OCI-LY7 (cell line): ENCODE data around the gene PKD1L1. TPM values are rescaled to one million over a fixed set of nuclear protein-coding genes. Genes with fewer than 3 reads are reported as not detected.
A peak's percentile ranks its signal among the peaks of the same experiment; 100 is the strongest.

ENCODE experiments used
- BruUV-seq: library from RNA; stranded (reverse); fragments of 400-500 nt; replicated peaks from 2 replicates; lab custom pipeline; 2021; lab: Mats Ljungman, UMichigan
- CTCF ChIA-PET: fragments of 300-600 bp; sonication (Branson Sonifier 250); formaldehyde crosslinking; loops from one replicate; lab custom pipeline; 2022; ENCODE audit warnings: antibody characterized with exemption; ENCODE audit not compliant: unreplicated experiment; lab: Charles Lee
- POLR2A ChIA-PET: fragments of 300-600 bp; sonication (Branson Sonifier 250); formaldehyde crosslinking; loops from one replicate; lab custom pipeline; 2022; ENCODE audit warnings: antibody characterized with exemption; lab: Charles Lee
- DNase-seq: peaks from one replicate; pipeline ENCODE4 v3.0.0-alpha.2; 2015; ENCODE audit warnings: low spot score
- H2AFZ ChIP-seq: fragments of 200-600 bp; sonication (generic), shearing (Covaris generic); 2 replicates; pipeline ENCODE4 v1.6.1; 2014; ENCODE audit warnings: mild to moderate bottlenecking, antibody characterized with exemption, low read length, moderate library complexity
- H3K27ac ChIP-seq: fragments of 200-600 bp; sonication (generic); 2 replicates; pipeline ENCODE4 v1.5.1; 2014; ENCODE audit warnings: mixed run types, low read depth, mild to moderate bottlenecking, moderate library complexity, low read length, inconsistent platforms; ENCODE audit not compliant: poor library complexity, severe bottlenecking
- H3K36me3 ChIP-seq: fragments of 200-600 bp; sonication (generic); 2 replicates; pipeline ENCODE4 v1.6.1; 2014; ENCODE audit warnings: mild to moderate bottlenecking, antibody characterized with exemption, low read length, moderate library complexity, mixed read lengths; ENCODE audit not compliant: insufficient read depth
- H3K4me1 ChIP-seq: fragments of 200-600 bp; sonication (generic); 2 replicates; pipeline ENCODE4 v1.5.1; 2014; ENCODE audit warnings: mild to moderate bottlenecking, low read length; ENCODE audit not compliant: insufficient read depth, poor library complexity, severe bottlenecking
- H3K4me2 ChIP-seq: fragments of 200-600 bp; sonication (generic); 2 replicates; pipeline ENCODE4 v1.6.1; 2014; ENCODE audit warnings: mild to moderate bottlenecking, low read length
- H3K4me3 ChIP-seq: fragments of 200-600 bp; sonication (generic); 2 replicates; pipeline ENCODE4 v1.5.1; 2014; ENCODE audit warnings: mild to moderate bottlenecking, low read depth, low read length; ENCODE audit not compliant: poor library complexity, severe bottlenecking
- H3K79me2 ChIP-seq: fragments of 200-600 bp; sonication (generic); 2 replicates; pipeline ENCODE4 v1.6.1; 2016; ENCODE audit warnings: low read depth, mild to moderate bottlenecking, low read length, moderate library complexity, mixed read lengths; ENCODE audit not compliant: insufficient read depth
- H3K9me2 ChIP-seq: fragments of 200-600 bp; sonication (generic); 2 replicates; pipeline ENCODE4 v1.6.1; 2016; ENCODE audit warnings: mild to moderate bottlenecking, low read length, mixed read lengths; ENCODE audit not compliant: insufficient read depth
- H3K9me3 ChIP-seq: fragments of 200-600 bp; sonication (generic); 2 replicates; pipeline ENCODE4 v1.6.1; 2014; ENCODE audit warnings: mild to moderate bottlenecking, mixed run types, low read length, mixed read lengths
- H4K20me1 ChIP-seq: fragments of 200-600 bp; sonication (generic); 2 replicates; pipeline ENCODE4 v1.6.1; 2014; ENCODE audit warnings: mild to moderate bottlenecking, antibody characterized with exemption, low read length, moderate library complexity, mixed read lengths; ENCODE audit not compliant: insufficient read depth
- CTCF ChIP-seq: fragments of 200-600 bp; sonication (generic); conservative IDR thresholded peaks from 2 replicates; pipeline ENCODE4 v1.5.1; 2014; ENCODE audit warnings: mild to moderate bottlenecking, antibody characterized with exemption, low read length, moderate library complexity, mixed read lengths
- EZH2phosphoT487 ChIP-seq: fragments of 200-600 bp; sonication (generic); IDR thresholded peaks from 2 replicates; pipeline ENCODE4 v1.6.1; 2018; ENCODE audit warnings: low read depth, borderline replicate concordance, mild to moderate bottlenecking, mixed run types, antibody characterized with exemption, low read length, moderate library complexity, mixed read lengths
- intact Hi-C: fragments of 100-400 bp; cut with micrococcal nuclease; formaldehyde crosslinking; loops from one replicate; pipeline ENCODE4 v1.10.0; 2022; ENCODE audit not compliant: unreplicated experiment
- total RNA-seq, 2 experiments: library from RNA; depleted of rRNA in 1 of 2; stranded (reverse); fragments of >200 nt in 1 of 2; shearing (Covaris generic) in 1 of 2; gene quantifications; 2 replicates each; pipeline ENCODE4 v1.2.3, GENCODE V29; 2014 to 2022

The PKD1L1 gene
- total RNA-seq, 2 experiments from 2014 or later, result 0.19 to 0.63 TPM

- CTCF ChIA-PET, result interaction anchor here (0.7 kb wide), 1 partner anchor 309 kb away, joined by 6 read pairs; no protein-coding TSS in a partner anchor
- no TSS peak for BruUV-seq
- no peak for DNase-seq
- H4K20me1 ChIP-seq, result no peaks in the 10 kb centered on the region
- POLR2A ChIA-PET, result interaction anchor here (0.5 to 1.8 kb wide), 8 partner anchors 11 to 154 kb away, joined by 3 to 13 read pairs (median 4); no protein-coding TSS in a partner anchor
- H3K36me3 ChIP-seq, result no peaks in the 10 kb centered on the region
- no peak overlapping the region for H3K4me2 ChIP-seq
- H3K27ac ChIP-seq, result no peak overlapping the region
- intact Hi-C loops, result no loop called here
- H3K9me2 ChIP-seq, result no peaks in the 10 kb centered on the region
- no peaks in the 10 kb centered on the region for H3K9me3 ChIP-seq
- no peaks in the 10 kb centered on the region for H3K79me2 ChIP-seq
- peaks cover 14% of the 10 kb centered on the region for H3K4me1 ChIP-seq
- H2AFZ ChIP-seq, result no peak overlapping the region
- no peak overlapping the region for H3K4me3 ChIP-seq
- TF ChIP-seq EZH2phosphoT487 (no peak), CTCF (no peak)
Observed at GRCh38 chr7:47735431-47736345, 212.6 kb downstream of the PKD1L1 start.

- Histone ChIP-seq H2AFZ (peak overlapping the region; percentile 40; the same call in 1 of the 2 replicates), H3K27ac (no peak overlapping the region), H3K4me2 (peak overlapping the region; percentile 43), H3K79me2 (no peaks in the 10 kb centered on the region), H3K4me1 (peaks cover 14% of the 10 kb centered on the region), H3K9me3 (no peaks in the 10 kb centered on the region), H4K20me1 (no peaks in the 10 kb centered on the region), H3K9me2 (no peaks in the 10 kb centered on the region), H3K36me3 (no peaks in the 10 kb centered on the region), H3K4me3 (no peak overlapping the region)
- BruUV-seq, result no TSS peak
- POLR2A ChIA-PET, result interaction anchor here (0.6 to 1.8 kb wide), 12 partner anchors 10 to 153 kb away, joined by 3 to 13 read pairs (median 3); no protein-coding TSS in a partner anchor
- no peak for TF ChIP-seq CTCF
- no peak for TF ChIP-seq EZH2phosphoT487
- intact Hi-C loops, result no loop called here
- DNase-seq, result no peak
- CTCF ChIA-PET, result interaction anchor here (0.7 kb wide), 1 partner anchor 308 kb away, joined by 6 read pairs; no protein-coding TSS in a partner anchor
Observed at GRCh38 chr7:47734949-47735291, 213.3 kb downstream of the PKD1L1 start.
